ENCODE data around the gene FN1.

Gene FN1

DNA sequence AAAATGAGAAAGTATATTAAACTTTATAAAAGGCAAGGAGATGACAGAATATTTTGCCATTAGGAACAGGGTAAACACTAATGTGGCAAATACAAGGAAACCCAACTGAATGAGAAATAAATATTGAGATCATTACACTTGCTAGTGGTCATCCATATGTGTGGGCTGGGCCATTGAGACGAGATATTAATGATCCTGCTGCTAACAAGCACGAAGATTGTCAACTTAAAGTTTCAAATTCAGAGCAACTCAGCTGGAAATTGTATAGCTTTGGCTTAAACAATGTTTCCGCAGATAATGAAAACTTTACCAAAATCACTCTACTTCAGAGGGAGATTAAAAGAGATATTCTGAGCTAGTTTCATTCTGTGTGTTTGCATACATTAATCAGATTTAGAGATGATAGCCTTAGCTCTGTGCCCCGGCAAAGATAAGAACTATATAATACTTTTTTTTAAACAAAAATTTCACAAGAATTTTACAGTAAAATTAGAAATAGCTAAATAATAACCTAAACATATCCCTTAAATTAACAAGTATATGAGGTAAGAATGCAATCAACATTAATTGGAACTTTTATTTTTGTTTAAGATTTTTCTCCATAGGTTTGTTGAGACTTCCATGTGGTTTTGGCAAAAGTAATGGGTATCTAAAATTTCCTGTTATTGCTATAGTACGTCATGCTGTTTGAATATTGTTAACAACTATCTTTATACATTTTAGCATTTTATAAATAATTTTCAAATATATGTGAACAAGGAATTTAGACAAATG lies 40.0 kb downstream of the FN1 start:
- H3K27ac ChIP-seq (ENCODE audit: low read length), result no peak overlapping the region

GRCh38 chr2:215394102-215394805 lies 41.6 kb downstream of the FN1 start:
- Histone ChIP-seq H3K4me2 (ENCODE audit: low read depth, low read length) (no peak overlapping the region), H3K4me3 (ENCODE audit: low read length) (no peak overlapping the region), H3K9ac (ENCODE audit: low read length) (no peak overlapping the region), H3K36me3 (replicated peaks; ENCODE audit: insufficient read depth, low read length) (no peaks in the 10 kb centered on the region), H3K27ac (ENCODE audit: low read length) (no peak overlapping the region), H3F3A (ENCODE audit: insufficient read depth, low read length) (no peaks in the 10 kb centered on the region), H3K4me1 (ENCODE audit: low read length) (no peaks in the 10 kb centered on the region), H3K9me2 (replicated peaks; ENCODE audit: insufficient read depth, low read length) (no peaks in the 10 kb centered on the region), H2AFZ (ENCODE audit: low read length) (no peak overlapping the region), H4K20me1 (ENCODE audit: insufficient read depth, low read length) (no peaks in the 10 kb centered on the region), H3K79me2 (ENCODE audit: low read length) (no peaks in the 10 kb centered on the region), H3K9me3 (replicated peaks; ENCODE audit: insufficient read depth, low read length) (no peaks in the 10 kb centered on the region), H3K27me3 (replicated peaks; ENCODE audit: insufficient read depth, low read length) (no peaks in the 10 kb centered on the region)
- no peak for TF ChIP-seq CTCF (IDR thresholded peaks at IDR 0.05; ENCODE audit: low read length)
- no peak for TF ChIP-seq EZH2 (optimal IDR thresholded peaks at IDR 0.05; ENCODE audit: low read depth, low read length)
- TF ChIP-seq EZH2phosphoT487 (IDR thresholded peaks at IDR 0.05; ENCODE audit: low read length), result no peak
- DNase-seq, result no peak

More for the DNA sequence above, 40.0 kb downstream of the FN1 start:
- TF ChIP-seq EZH2phosphoT487 (IDR thresholded peaks at IDR 0.05; ENCODE audit: low read length) (no peak), CTCF (IDR thresholded peaks at IDR 0.05; ENCODE audit: low read length) (no peak), EZH2 (optimal IDR thresholded peaks at IDR 0.05; ENCODE audit: low read depth, low read length) (no peak)
- DNase-seq, result no peak
- Histone ChIP-seq H3K9me3 (replicated peaks; ENCODE audit: insufficient read depth, low read length) (no peaks in the 10 kb centered on the region), H3K27me3 (replicated peaks; ENCODE audit: insufficient read depth, low read length) (no peaks in the 10 kb centered on the region), H2AFZ (ENCODE audit: low read length) (no peak overlapping the region), H3K9ac (ENCODE audit: low read length) (no peak overlapping the region), H3K4me2 (ENCODE audit: low read depth, low read length) (no peak overlapping the region), H3F3A (ENCODE audit: insufficient read depth, low read length) (no peaks in the 10 kb centered on the region), H3K4me3 (ENCODE audit: low read length) (no peak overlapping the region), H3K4me1 (ENCODE audit: low read length) (no peaks in the 10 kb centered on the region), H4K20me1 (ENCODE audit: insufficient read depth, low read length) (no peaks in the 10 kb centered on the region), H3K36me3 (replicated peaks; ENCODE audit: insufficient read depth, low read length) (no peaks in the 10 kb centered on the region), H3K9me2 (replicated peaks; ENCODE audit: insufficient read depth, low read length) (no peaks in the 10 kb centered on the region), H3K79me2 (ENCODE audit: low read length) (no peaks in the 10 kb centered on the region)

- Histone ChIP-seq H3K9me3 (replicated peaks; ENCODE audit: insufficient read depth, low read length) (no peaks in the 10 kb centered on the region), H3F3A (ENCODE audit: insufficient read depth, low read length) (no peaks in the 10 kb centered on the region), H4K20me1 (ENCODE audit: insufficient read depth, low read length) (no peaks in the 10 kb centered on the region), H3K27me3 (replicated peaks; ENCODE audit: insufficient read depth, low read length) (no peaks in the 10 kb centered on the region), H2AFZ (ENCODE audit: low read length) (no peak overlapping the region), H3K79me2 (ENCODE audit: low read length) (no peaks in the 10 kb centered on the region), H3K4me1 (ENCODE audit: low read length) (no peaks in the 10 kb centered on the region), H3K27ac (ENCODE audit: low read length) (no peak overlapping the region), H3K36me3 (replicated peaks; ENCODE audit: insufficient read depth, low read length) (no peaks in the 10 kb centered on the region), H3K4me3 (ENCODE audit: low read length) (no peak overlapping the region), H3K9ac (ENCODE audit: low read length) (no peak overlapping the region), H3K4me2 (ENCODE audit: low read depth, low read length) (no peak overlapping the region), H3K9me2 (replicated peaks; ENCODE audit: insufficient read depth, low read length) (no peaks in the 10 kb centered on the region)
- TF ChIP-seq CTCF (IDR thresholded peaks at IDR 0.05; ENCODE audit: low read length) (no peak), EZH2phosphoT487 (IDR thresholded peaks at IDR 0.05; ENCODE audit: low read length) (no peak), EZH2 (optimal IDR thresholded peaks at IDR 0.05; ENCODE audit: low read depth, low read length) (no peak)
- no peak for DNase-seq
Measured at GRCh38 chr2:215392687-215393270, 43.1 kb downstream of the FN1 start.
